ENCODE data around the gene THAP5.

GRCh38 chr7:108561047-108561619, 8.4 kb downstream of the THAP5 start:
- TF ChIP-seq, protein P1, sequence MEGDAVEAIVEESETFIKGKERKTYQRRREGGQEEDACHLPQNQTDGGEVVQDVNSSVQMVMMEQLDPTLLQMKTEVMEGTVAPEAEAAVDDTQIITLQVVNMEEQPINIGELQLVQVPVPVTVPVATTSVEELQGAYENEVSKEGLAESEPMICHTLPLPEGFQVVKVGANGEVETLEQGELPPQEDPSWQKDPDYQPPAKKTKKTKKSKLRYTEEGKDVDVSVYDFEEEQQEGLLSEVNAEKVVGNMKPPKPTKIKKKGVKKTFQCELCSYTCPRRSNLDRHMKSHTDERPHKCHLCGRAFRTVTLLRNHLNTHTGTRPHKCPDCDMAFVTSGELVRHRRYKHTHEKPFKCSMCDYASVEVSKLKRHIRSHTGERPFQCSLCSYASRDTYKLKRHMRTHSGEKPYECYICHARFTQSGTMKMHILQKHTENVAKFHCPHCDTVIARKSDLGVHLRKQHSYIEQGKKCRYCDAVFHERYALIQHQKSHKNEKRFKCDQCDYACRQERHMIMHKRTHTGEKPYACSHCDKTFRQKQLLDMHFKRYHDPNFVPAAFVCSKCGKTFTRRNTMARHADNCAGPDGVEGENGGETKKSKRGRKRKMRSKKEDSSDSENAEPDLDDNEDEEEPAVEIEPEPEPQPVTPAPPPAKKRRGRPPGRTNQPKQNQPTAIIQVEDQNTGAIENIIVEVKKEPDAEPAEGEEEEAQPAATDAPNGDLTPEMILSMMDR (optimal IDR thresholded peaks at IDR 0.05 in 1 of 3, IDR thresholded peaks at IDR 0.05 in 1 of 3, conservative IDR thresholded peaks at IDR 0.05 in 1 of 3; ENCODE audit: extremely low read depth in 1 of 3, insufficient read depth in 2 of 3, low read length in 3 of 3): no peak
- TF ChIP-seq EZH2 (IDR thresholded peaks at IDR 0.05; ENCODE audit: low read length): no peak
